CMK (cell line): ENCODE data around the gene DDX1.

ENCODE experiments used
- DNase-seq: peaks from one replicate; pipeline ENCODE4 v3.0.0-alpha.2; 2010; ENCODE audit warnings: low read depth

DDX1 gene

GRCh38 chr2:15562354-15563031 lies 29.2 kb upstream of the DDX1 start:
- DNase-seq = no peak

GRCh38 chr2:15563227-15564100 lies 28.2 kb upstream of the DDX1 start:
- DNase-seq = no peak

GRCh38 chr2:15565392-15565791 lies 26.3 kb upstream of the DDX1 start:
- no peak for DNase-seq

GRCh38 chr2:15565994-15566671 lies 25.5 kb upstream of the DDX1 start:
- DNase-seq = no peak

GRCh38 chr2:15566912-15567311 lies 24.8 kb upstream of the DDX1 start:
- DNase-seq = no peak

- no peak for DNase-seq
Measured at GRCh38 chr2:15568874-15569273, 22.8 kb upstream of the DDX1 start.

- DNase-seq = no peak
Measured at GRCh38 chr2:15570104-15570503, 21.6 kb upstream of the DDX1 start.

- DNase-seq = no peak
Measured at GRCh38 chr2:15571729-15572128, 19.9 kb upstream of the DDX1 start.

- DNase-seq = peak; percentile 75
Measured at GRCh38 chr2:15577071-15577735, 14.5 kb upstream of the DDX1 start.

GRCh38 chr2:15579641-15580040 lies 12.0 kb upstream of the DDX1 start:
- no peak for DNase-seq

- DNase-seq = no peak
Measured at GRCh38 chr2:15580451-15580850, 11.2 kb upstream of the DDX1 start.

GRCh38 chr2:15582710-15583357 lies 8.8 kb upstream of the DDX1 start:
- no peak for DNase-seq

GRCh38 chr2:15583826-15584225 lies 7.8 kb upstream of the DDX1 start:
- no peak for DNase-seq

- no peak for DNase-seq
Measured at GRCh38 chr2:15584316-15584715, 7.4 kb upstream of the DDX1 start.

GRCh38 chr2:15584767-15585469 lies 6.8 kb upstream of the DDX1 start:
- no peak for DNase-seq

GRCh38 chr2:15588329-15588919 lies 3.2 kb upstream of the DDX1 start:
- peak; percentile 15 for DNase-seq

GRCh38 chr2:15591373-15591691 lies 336 bp upstream of the DDX1 start:
- DNase-seq = peak; percentile 91

- DNase-seq = no peak
Measured at GRCh38 chr2:15593327-15593705, 1.6 kb downstream of the DDX1 start.

GRCh38 chr2:15594291-15595256 lies 2.9 kb downstream of the DDX1 start:
- DNase-seq = no peak
